GM12878 (cell line): ENCODE measurements around the gene RARRES2. TPM values are rescaled to one million over a fixed set of nuclear protein-coding genes. Genes with fewer than 3 reads are reported as not detected.

Experiments
- BMI1 ChIP-seq: fragments of 450-650 bp; IDR thresholded peaks from 2 replicates; pipeline ENCODE4 v1.6.1; 2016; ENCODE audit warnings: mild to moderate bottlenecking, moderate library complexity, borderline replicate concordance
- HDGF ChIP-seq: fragments of 450-650 bp; IDR thresholded peaks from 2 replicates; pipeline ENCODE4 v1.6.1; 2016; ENCODE audit warnings: antibody characterized with exemption
- KAT2A ChIP-seq: conservative IDR thresholded peaks from 2 replicates; pipeline ENCODE4 v1.6.1; 2011; ENCODE audit warnings: low read depth, low read length; ENCODE audit not compliant: control insufficient read depth
- MEF2A ChIP-seq: IDR thresholded peaks from 2 replicates; pipeline ENCODE4 v1.6.1; 2011; ENCODE audit warnings: low read depth, mild to moderate bottlenecking, low read length, moderate library complexity; ENCODE audit not compliant: insufficient read depth
- NBN ChIP-seq: fragments of 450-650 bp; IDR thresholded peaks from 2 replicates; pipeline ENCODE4 v1.6.1; 2016
- polyA plus RNA-seq, 11 experiments: library from polyadenylated mRNA; depleted of rRNA in 4 of 11; unstranded in 6 of 11; stranded (reverse) in 5 of 11; fragments of >200 nt; fragmentation: Nextera tagmentation in 4 of 11; fragmentation: Illumina TruSeq in 1 of 11; extraction: Ambion mirVana in 4 of 11; extraction: Trizol in 1 of 11; gene quantifications; 1 replicate in 1 of 11; 2 replicates in 10 of 11; pipeline versions ENCODE4 v1.2.1 to v1.2.3, GENCODE V29; 2011 to 2016; ENCODE audit warnings: inconsistent platforms in 2 of 11, missing spikeins in 2 of 11, low read depth in 1 of 11
- total RNA-seq, 4 experiments: library from RNA; depleted of rRNA in 3 of 4; stranded (reverse); fragments of >200 nt in 3 of 4; fragmentation: Illumina TruSeq in 1 of 4; extraction: Trizol in 1 of 4; gene quantifications; 2 replicates each; pipeline versions ENCODE4 v1.2.1 to v1.2.3, GENCODE V29; 2013 to 2021
- TF ChIP-seq, protein P1 (sequence below): fragments of 450-650 bp; conservative IDR thresholded peaks from 2 replicates; pipeline ENCODE4 v1.6.1; 2017; ENCODE audit warnings: mild to moderate bottlenecking, moderate library complexity
- TF ChIP-seq, protein P2 (sequence below): fragments of 450-650 bp; IDR thresholded peaks from 2 replicates; pipeline ENCODE4 v1.6.1; 2017; ENCODE audit warnings: mild to moderate bottlenecking, moderate library complexity

The RARRES2 gene
- total and polyA plus RNA-seq, 10 of the 15 experiments (the other 5 are each of a cell fraction or from before 2014, with no cell fraction given) = 0.13 to 2.2 (median 0.40) TPM; not detected in 3

DNA sequence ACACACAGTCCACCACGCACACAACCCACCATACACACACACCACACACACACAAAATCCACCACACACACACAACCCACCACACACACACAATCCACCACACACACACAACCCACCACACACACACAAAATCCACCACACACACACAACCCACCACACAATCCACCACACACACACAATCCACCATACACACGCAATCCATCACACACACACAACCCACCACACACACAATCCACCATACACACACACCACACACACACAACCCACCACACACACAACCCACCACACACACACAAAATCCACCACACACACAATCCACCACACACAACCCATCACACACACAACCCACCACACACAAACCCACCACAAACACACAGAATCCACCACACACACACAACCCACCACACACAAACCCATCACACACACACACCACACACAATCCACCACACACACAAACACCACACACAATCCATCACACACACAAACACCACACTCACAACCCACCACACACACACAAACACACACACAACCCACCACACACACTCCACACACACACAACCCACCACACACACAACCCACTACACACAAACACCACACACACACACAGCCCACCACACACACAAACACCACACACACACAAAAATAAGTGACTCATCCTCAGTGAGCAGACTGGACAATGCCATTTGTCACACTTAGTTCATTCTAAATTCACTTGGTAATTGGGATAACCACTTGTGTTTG is 18.4 kb upstream of the RARRES2 start (continued):
- TF ChIP-seq, protein P1, sequence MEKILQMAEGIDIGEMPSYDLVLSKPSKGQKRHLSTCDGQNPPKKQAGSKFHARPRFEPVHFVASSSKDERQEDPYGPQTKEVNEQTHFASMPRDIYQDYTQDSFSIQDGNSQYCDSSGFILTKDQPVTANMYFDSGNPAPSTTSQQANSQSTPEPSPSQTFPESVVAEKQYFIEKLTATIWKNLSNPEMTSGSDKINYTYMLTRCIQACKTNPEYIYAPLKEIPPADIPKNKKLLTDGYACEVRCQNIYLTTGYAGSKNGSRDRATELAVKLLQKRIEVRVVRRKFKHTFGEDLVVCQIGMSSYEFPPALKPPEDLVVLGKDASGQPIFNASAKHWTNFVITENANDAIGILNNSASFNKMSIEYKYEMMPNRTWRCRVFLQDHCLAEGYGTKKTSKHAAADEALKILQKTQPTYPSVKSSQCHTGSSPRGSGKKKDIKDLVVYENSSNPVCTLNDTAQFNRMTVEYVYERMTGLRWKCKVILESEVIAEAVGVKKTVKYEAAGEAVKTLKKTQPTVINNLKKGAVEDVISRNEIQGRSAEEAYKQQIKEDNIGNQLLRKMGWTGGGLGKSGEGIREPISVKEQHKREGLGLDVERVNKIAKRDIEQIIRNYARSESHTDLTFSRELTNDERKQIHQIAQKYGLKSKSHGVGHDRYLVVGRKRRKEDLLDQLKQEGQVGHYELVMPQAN = no peak
- TF ChIP-seq KAT2A (no peak), BMI1 (no peak), HDGF (peak; percentile 25; the same call in 1 of the 2 replicates), NBN (0 out of 2 replicates have a peak, but pooled peaks have one; percentile 34), MEF2A (no peak)
- TF ChIP-seq, protein P2, sequence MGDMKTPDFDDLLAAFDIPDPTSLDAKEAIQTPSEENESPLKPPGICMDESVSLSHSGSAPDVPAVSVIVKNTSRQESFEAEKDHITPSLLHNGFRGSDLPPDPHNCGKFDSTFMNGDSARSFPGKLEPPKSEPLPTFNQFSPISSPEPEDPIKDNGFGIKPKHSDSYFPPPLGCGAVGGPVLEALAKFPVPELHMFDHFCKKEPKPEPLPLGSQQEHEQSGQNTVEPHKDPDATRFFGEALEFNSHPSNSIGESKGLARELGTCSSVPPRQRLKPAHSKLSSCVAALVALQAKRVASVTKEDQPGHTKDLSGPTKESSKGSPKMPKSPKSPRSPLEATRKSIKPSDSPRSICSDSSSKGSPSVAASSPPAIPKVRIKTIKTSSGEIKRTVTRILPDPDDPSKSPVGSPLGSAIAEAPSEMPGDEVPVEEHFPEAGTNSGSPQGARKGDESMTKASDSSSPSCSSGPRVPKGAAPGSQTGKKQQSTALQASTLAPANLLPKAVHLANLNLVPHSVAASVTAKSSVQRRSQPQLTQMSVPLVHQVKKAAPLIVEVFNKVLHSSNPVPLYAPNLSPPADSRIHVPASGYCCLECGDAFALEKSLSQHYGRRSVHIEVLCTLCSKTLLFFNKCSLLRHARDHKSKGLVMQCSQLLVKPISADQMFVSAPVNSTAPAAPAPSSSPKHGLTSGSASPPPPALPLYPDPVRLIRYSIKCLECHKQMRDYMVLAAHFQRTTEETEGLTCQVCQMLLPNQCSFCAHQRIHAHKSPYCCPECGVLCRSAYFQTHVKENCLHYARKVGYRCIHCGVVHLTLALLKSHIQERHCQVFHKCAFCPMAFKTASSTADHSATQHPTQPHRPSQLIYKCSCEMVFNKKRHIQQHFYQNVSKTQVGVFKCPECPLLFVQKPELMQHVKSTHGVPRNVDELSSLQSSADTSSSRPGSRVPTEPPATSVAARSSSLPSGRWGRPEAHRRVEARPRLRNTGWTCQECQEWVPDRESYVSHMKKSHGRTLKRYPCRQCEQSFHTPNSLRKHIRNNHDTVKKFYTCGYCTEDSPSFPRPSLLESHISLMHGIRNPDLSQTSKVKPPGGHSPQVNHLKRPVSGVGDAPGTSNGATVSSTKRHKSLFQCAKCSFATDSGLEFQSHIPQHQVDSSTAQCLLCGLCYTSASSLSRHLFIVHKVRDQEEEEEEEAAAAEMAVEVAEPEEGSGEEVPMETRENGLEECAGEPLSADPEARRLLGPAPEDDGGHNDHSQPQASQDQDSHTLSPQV = no peak
- TF ChIP-seq, all 136 proteins: peak for 3
